Fibroblast of pulmonary artery (primary cell): Measurements from ENCODE around the gene OGDH.

Experiments used
- DNase-seq: peaks from one replicate; pipeline ENCODE4 v3.0.0-alpha.2; 2010; ENCODE audit warnings: low read depth
- H3K4me3 ChIP-seq: replicated peaks from 2 replicates; pipeline ENCODE4 v1.5.1; 2011; ENCODE audit warnings: low read depth, mild to moderate bottlenecking, control low read depth, low read length, moderate library complexity
- TF ChIP-seq, protein P1 (sequence below): IDR thresholded peaks from 2 replicates; pipeline ENCODE4 v1.5.1; 2011; ENCODE audit warnings: mild to moderate bottlenecking, control low read depth, low read length, inconsistent platforms; ENCODE audit errors: missing control alignments

The OGDH gene

DNA sequence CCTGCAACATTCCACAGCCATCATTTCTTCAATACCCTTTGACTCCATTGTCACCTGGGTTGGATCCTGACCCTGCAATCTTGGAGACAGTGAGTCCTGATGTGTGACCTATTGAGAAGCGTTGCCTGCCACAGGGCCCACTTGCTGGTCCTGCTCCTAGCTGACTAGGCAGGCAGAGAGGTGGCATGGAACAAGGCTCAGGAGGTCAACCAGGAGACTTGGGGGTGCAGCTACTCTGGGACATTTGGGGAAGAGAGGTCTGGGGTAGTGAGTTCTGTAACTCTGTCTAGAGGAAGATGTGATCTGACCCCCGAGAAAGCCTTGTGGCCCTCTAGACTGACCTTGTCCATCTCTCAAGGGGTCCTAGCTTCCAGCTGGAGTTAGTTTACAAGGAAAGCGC lies 144.0 kb downstream of the OGDH start:
- no peak for DNase-seq
- TF ChIP-seq, protein P1, sequence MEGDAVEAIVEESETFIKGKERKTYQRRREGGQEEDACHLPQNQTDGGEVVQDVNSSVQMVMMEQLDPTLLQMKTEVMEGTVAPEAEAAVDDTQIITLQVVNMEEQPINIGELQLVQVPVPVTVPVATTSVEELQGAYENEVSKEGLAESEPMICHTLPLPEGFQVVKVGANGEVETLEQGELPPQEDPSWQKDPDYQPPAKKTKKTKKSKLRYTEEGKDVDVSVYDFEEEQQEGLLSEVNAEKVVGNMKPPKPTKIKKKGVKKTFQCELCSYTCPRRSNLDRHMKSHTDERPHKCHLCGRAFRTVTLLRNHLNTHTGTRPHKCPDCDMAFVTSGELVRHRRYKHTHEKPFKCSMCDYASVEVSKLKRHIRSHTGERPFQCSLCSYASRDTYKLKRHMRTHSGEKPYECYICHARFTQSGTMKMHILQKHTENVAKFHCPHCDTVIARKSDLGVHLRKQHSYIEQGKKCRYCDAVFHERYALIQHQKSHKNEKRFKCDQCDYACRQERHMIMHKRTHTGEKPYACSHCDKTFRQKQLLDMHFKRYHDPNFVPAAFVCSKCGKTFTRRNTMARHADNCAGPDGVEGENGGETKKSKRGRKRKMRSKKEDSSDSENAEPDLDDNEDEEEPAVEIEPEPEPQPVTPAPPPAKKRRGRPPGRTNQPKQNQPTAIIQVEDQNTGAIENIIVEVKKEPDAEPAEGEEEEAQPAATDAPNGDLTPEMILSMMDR = no peak
- H3K4me3 ChIP-seq = no peak overlapping the region

DNA sequence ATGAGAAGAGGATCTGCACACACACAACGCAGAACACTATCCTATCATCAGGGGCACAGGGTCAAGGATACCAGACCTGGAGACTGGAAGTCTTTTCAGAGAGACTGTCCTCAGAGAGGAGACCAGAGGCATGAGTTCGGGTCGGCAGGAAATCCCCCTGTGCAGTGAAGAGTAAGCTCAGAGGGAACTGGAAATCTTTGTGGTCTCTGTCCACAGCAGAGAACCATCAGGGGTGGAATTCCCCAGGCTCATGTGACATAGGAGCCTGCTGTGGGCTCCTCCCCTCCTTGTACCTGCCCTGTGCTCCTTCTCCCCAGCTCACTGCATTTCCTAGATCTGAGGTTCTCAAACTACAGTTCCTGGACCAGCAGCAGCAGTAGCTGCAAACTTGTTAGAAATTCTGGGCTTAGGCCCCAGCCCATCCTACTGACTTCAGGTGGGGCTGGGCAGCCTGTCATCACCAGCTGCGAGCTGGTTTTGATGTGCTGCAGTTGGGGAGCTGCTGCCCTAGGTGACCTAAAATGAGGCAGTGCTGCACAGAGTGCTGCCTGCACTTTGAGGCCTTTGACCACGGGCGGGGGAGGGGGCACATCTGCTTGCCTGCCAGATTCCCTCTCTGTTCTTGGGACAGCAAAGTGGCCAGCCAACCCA lies 144.6 kb downstream of the OGDH start:
- DNase-seq = no peak
- H3K4me3 ChIP-seq = no peak overlapping the region
- TF ChIP-seq, protein P1 = no peak

DNA sequence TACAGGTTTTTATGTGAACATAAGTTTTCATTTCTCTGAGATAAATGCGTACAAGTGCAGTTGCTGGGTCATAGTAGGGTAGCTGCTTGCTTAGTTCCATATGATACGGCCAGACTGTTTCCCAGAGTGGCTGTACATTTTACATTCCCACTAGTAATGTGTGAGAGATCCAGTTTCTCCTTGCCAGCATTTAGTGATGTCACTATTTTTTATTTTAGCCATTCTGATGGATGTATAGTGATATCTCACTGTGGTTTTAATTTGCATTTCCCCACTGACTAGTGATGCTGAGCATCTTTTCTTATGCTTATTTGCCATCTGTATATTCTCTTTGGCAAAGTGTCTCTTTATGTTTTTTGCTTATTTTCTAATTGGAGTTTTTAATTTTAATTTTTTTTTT lies 146.4 kb downstream of the OGDH start:
- no peak for DNase-seq
- TF ChIP-seq, protein P1 = no peak
- no peak overlapping the region for H3K4me3 ChIP-seq

GRCh38 chr7:44754802-44755697 lies 148.6 kb downstream of the OGDH start:
- TF ChIP-seq, protein P1 = no peak
- H3K4me3 ChIP-seq = no peak overlapping the region
- DNase-seq = no peak

DNA sequence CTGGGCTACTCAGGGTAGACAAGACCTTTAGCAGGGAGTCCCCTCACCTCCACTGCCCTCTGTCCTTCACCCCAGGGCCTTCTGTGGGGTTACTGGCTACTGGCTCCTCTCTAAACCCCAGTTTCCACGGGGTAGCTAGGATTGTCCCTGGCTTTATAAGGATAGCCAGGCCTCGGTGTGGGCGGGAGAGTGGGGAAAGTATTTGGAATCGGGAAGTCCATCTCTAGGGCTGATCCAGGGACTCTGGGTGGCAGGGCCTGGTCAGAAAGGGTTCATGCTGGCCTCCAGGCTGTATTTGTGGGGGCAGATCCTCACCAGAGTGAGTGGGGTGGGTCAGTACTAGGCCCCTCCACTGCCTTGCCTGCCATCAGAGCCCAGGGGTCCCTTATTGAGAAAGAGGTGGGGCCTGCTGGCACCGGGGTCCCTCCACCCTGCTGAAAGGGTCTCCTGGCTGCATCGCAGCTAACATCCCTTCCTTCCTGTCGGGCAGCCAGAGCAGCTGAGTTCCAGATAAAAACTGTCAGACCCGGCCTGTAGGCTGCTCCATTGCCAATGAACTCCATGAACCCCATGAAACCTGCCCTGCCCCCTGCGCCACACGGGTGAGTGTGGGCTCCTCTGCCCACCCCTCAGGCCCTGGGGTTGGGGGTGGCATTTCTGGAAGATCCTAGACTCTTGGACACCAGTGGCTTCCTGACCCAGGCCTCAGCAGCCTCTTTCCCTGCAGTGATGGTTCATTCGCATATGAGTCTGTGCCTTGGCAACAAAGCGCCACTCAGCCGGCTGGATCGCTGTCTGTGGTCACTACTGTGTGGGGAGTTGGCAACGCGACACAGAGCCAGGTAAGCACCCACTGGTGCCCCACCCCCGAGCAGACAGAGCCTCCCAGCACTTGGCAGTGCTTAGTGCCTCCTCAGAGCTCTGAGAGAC lies 149.5 kb downstream of the OGDH start:
- no peak for DNase-seq
- TF ChIP-seq, protein P1 = no peak
- no peak overlapping the region for H3K4me3 ChIP-seq

- no peak for DNase-seq
- no peak overlapping the region for H3K4me3 ChIP-seq
- TF ChIP-seq, protein P1 = no peak
Measured at GRCh38 chr7:44756904-44757303, 150.5 kb downstream of the OGDH start.
